Measurements from ENCODE around the gene EXOC6B.
"Not testable (repeated sequence)": the region's sequence is repeated elsewhere in the genome, so short reads cannot be mapped to it uniquely, and the experiment has no call there.

Gene EXOC6B

GRCh38 chr2:72421771-72422379 is 404.0 kb downstream of the EXOC6B start:
- not testable (repeated sequence) for DNase-seq

DNA sequence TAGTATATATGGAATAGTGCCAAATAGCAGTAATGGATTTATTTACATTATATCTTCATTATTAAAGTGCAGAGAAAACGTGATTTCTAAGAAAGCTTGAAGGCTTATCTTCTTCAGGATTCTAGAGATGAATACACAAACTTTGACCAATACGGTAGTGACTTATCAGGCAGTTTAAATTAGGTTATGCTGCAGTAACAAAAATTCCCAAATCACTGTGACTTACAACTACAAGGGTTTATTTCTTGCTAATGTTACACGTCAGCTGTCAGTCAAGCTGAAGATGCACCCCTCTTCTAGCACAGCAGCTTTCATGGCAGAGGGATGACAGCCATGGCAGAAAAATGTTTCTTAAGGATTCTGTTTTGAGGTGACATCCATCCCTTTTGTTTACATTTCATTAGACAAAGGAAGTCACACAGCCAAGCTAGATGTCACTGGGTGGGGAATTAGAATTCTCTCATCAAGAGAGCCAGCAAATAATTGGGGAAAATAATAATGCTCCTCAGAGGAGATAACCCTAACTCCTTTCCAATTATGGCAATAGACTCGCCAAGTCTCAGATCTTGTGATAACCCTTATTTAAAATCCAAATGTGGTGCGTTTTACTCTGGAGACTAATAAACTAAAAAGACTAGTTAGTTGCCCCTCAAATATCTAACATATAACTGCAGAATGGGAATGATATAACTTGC is 409.9 kb downstream of the EXOC6B start:
- DNase-seq, result no peak

- no peak for DNase-seq
Measured at GRCh38 chr2:72415241-72415661, 410.6 kb downstream of the EXOC6B start.

DNA sequence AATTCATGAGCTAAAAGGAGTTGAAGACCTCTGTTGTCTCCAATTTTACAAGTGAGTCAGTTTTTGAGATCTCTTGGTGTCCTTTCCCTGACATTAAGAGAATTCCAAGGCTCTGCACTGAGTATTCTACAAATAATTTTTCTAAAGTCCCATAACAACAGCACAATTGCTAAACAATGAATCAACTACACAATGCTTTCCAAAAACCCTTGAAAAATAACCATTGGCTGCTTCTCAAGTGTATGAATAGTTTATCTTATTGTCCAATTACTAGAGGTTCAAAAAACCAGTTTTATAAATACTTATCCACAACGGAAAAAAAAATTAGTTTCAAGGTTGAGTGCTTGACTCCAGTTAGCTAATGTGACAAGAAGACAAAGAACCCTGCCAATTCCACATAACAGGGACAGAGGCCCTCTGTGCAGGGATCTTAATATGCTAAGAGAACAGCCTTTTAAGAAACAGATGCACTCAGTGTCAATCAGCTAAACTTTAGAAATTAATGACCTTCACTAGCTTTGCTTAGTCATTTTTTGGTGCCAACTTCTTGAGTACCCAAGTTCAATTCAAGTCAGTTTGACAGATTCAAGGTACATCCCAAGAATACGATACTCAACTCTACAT is 411.6 kb downstream of the EXOC6B start:
- no peak for DNase-seq

GRCh38 chr2:72413716-72414115 is 412.1 kb downstream of the EXOC6B start:
- no peak for DNase-seq

GRCh38 chr2:72412214-72412613 is 413.6 kb downstream of the EXOC6B start:
- DNase-seq, result no peak

GRCh38 chr2:72399879-72400278 is 426.0 kb downstream of the EXOC6B start:
- no peak for DNase-seq

DNA sequence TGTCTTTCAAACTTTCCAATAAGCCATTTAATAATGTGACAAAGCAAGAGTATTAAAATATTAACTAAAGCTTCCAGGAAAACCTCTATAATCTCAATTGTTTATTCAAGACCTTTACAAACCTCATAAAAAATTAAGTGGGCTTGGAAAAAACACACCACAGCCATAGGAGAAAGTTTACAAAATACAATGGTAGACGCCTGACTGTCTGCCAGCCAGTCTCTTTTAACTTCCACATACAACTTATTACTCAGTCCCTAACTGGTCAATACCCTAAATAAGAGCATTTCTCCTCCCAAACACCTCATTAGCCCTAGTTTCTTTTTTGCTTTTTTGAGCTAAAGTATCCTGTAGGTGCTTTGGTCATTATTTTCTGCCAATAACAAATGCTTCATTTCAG is 430.7 kb downstream of the EXOC6B start:
- no peak for DNase-seq

- no peak for DNase-seq
Measured at GRCh38 chr2:72394541-72395070, 431.2 kb downstream of the EXOC6B start.

DNA sequence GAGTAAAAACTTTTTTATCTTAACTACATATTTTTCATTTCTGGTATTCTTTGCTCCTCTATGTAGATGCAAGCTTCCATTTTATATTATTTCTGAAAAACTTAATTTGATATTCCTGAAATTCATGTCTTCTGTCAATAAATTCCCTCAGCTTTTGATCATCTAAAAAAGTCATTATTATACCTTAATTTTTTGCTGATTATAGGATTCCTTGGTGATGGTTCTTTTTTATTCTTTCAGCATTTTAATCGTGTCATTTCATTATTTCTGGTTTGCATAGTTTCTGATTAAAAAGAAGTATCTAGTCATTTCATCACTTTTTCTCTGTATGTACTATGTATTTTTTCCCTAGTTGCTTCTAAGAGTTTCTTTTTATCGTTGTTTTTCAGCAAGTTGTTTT is 436.4 kb downstream of the EXOC6B start:
- no peak for DNase-seq

GRCh38 chr2:72388263-72388662 is 437.6 kb downstream of the EXOC6B start:
- no peak for DNase-seq

GRCh38 chr2:72386288-72386687 is 439.5 kb downstream of the EXOC6B start:
- DNase-seq, result no peak

DNA sequence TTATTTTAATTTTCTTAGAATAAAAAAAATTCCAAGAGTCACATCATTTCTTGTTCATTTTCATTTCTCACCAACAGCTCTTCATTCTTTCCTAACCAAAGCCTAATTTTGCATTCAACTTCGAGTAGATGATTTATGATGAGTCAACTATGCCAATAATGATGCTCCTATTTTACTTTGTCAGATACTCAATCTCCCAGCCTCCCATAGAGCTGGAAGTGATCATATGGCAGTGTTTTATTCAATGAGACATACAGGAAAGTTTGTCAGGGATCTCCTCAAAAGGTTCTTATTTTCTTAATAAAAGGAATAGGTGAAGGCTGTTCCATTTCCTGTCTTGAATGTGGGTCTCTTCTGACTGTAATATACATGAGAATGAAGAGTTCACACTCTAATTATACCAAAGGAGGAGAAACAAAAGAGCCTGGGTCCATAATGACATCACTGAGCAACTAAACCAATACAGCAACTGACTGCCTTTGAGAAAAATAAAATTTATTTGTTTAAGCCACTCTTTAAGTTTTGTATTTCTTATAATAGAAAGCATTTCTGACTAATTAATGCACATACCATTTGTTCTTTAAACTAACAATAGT is 447.0 kb downstream of the EXOC6B start:
- no peak for DNase-seq

GRCh38 chr2:72367530-72368225 is 458.2 kb downstream of the EXOC6B start:
- no peak for DNase-seq

DNA sequence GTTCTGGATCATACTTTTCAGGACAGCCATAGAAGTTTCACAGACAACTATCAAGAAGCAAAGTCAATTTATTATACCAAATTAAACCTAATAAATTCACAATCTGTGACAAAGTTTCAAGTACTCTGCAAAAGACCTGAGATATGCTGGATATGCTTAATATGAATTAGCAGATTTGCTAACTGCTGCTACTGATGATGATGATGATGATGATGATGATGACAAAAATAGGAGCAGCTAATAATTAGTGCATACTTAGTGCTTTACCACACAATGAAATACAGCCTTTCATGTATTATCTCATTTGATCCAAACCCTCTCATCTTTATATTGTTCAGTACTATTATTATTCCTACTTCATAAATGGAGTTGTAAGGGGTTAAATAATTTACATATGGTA is 462.4 kb downstream of the EXOC6B start:
- no peak for DNase-seq

GRCh38 chr2:72362733-72363132 is 463.1 kb downstream of the EXOC6B start:
- DNase-seq, result no peak

- no peak for DNase-seq
Measured at GRCh38 chr2:72361521-72361920, 464.3 kb downstream of the EXOC6B start.

DNA sequence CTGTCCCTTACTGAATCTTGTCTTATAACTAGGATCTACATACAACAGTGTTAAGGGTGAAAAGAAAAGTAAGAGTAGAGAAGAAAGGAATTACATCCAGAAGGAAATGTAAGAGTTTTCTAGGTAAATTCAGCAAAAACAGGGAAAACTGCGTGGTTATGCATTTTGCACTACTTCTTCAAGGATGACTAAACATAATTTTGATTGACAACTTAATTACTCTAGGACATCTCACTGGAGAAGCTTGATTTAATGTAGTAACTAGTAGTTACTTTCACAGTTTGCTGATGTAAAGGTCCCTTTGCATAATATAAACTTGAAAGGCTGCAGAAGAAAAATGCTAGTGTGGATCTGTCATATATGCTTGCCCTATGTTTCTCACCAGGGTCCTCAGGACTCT is 464.8 kb downstream of the EXOC6B start:
- no peak for DNase-seq

GRCh38 chr2:72350852-72351251 is 475.0 kb downstream of the EXOC6B start:
- no peak for DNase-seq

DNA sequence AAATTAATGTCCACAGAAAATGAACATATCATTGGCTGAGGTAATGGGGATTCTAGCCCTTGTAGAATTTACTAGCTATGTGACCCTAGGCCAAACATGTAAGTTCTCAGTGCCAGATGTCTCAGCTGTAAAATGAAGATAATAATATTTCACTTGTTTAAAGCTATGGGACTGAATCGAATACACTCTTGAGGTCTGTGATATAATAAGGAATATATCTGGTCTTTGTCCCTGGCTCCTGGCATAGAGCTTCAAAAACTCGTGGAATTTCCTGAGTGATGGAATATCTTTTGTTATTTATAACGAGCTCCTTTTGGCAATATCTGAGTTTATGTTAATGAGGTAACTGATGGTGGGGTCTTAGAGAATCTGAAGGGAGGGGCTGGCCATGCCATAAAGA is 476.8 kb downstream of the EXOC6B start:
- no peak for DNase-seq

GRCh38 chr2:72347081-72347480 is 478.8 kb downstream of the EXOC6B start:
- no peak for DNase-seq

- no peak for DNase-seq
Measured at GRCh38 chr2:72341639-72342038, 484.2 kb downstream of the EXOC6B start.

DNA sequence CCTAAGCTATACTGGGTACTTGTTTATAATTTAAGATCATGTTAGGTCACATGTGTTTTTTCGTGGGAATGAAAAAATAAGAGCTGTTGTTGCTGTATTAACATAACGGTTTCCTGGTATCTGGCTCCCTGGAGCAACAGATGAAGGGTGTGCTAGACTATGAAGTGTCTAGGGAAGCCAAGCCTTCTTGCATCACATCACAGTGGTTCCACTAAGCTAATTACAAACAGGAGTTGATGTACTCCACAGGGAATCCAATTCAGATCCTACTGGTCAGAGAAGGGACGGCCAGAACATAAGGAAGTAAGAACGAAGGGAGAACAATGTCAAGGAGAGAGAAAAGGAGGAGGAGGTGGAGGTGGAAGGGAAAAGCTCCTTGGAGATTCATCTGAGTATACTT is 485.2 kb downstream of the EXOC6B start:
- no peak for DNase-seq
